ENCODE results near the gene NKAP.
"Not testable (repeated sequence)": the region's sequence is repeated elsewhere in the genome, so short reads cannot be mapped to it uniquely, and the experiment has no call there.

Gene NKAP

GRCh38 chrX:119943185-119943988 is at the start of gene NKAP:
NKAP (minus strand) TSS chrX:119943751; CDS start chrX:119943605, 146 bp downstream.
- DNase-seq: peak; percentile 83

- DNase-seq: no peak
These were observed 47.6 kb upstream of the NKAP start for GRCh38 chrX:119991005-119991787.

- no peak for DNase-seq
These were observed 47.0 kb upstream of the NKAP start for GRCh38 chrX:119990556-119991004.

GRCh38 chrX:119989905-119990555 is 46.5 kb upstream of the NKAP start:
- no peak for DNase-seq

GRCh38 chrX:119986203-119986602 is 42.7 kb upstream of the NKAP start:
- no peak for DNase-seq

GRCh38 chrX:119984652-119985051 is 41.1 kb upstream of the NKAP start:
- no peak for DNase-seq

- no peak for DNase-seq
These were observed 39.9 kb upstream of the NKAP start for GRCh38 chrX:119983494-119983893.

GRCh38 chrX:119982145-119982544 is 38.6 kb upstream of the NKAP start:
- DNase-seq: no peak

- DNase-seq: peak; percentile 32
These were observed 37.9 kb upstream of the NKAP start for GRCh38 chrX:119981286-119982070.

- not testable (repeated sequence) for DNase-seq
These were observed 33.6 kb upstream of the NKAP start for GRCh38 chrX:119977172-119977571.

- no peak for DNase-seq
These were observed 27.6 kb upstream of the NKAP start for GRCh38 chrX:119971184-119971583.

- DNase-seq: no peak
These were observed 27.0 kb upstream of the NKAP start for GRCh38 chrX:119970574-119970973.

GRCh38 chrX:119966837-119967236 is 23.3 kb upstream of the NKAP start:
- not testable (repeated sequence) for DNase-seq

GRCh38 chrX:119960625-119961024 is 17.1 kb upstream of the NKAP start:
- DNase-seq: no peak

- peak; percentile 69 for DNase-seq
These were observed 12.4 kb upstream of the NKAP start for GRCh38 chrX:119955807-119956570.

- no peak for DNase-seq
These were observed 10.8 kb upstream of the NKAP start for GRCh38 chrX:119954374-119954773.

GRCh38 chrX:119948381-119948780 is 4.8 kb upstream of the NKAP start:
- DNase-seq: no peak

GRCh38 chrX:119945481-119945880 is 1.9 kb upstream of the NKAP start:
- no peak for DNase-seq

GRCh38 chrX:119942831-119943184 is 743 bp downstream of the NKAP start:
- no peak for DNase-seq

GRCh38 chrX:119942173-119942819 is 1.3 kb downstream of the NKAP start:
- DNase-seq: no peak

- DNase-seq: no peak
These were observed 2.2 kb downstream of the NKAP start for GRCh38 chrX:119941336-119941735.

Data from activated CD4-positive, alpha-beta T cell treated with anti-CD3 and anti-CD28 coated beads, Interleukin-2, amount 50 U/mL, for 16 hours (primary cell).